GM12892 (cell line): ENCODE data around the gene DBX1. TPM values are rescaled to one million over a fixed set of nuclear protein-coding genes. Genes with fewer than 3 reads are reported as not detected.
"Not testable (repeated sequence)": the region's sequence is repeated elsewhere in the genome, so short reads cannot be mapped to it uniquely, and the experiment has no call there.

ENCODE experiments used
- DNase-seq: peaks from one replicate; pipeline ENCODE4 v3.0.0; 2011; ENCODE audit not compliant: insufficient read length
- FAIRE-seq: peaks from 2 replicates; lab custom pipeline; 2011; peaks lifted over from hg19 to GRCh38; lab: Jason Lieb, UNC
- POLR2A ChIP-seq: IDR thresholded peaks from 2 replicates; pipeline ENCODE4 v1.6.1; 2011; ENCODE audit warnings: low read depth, low read length, control low read depth
- POLR2AphosphoS5 ChIP-seq: IDR thresholded peaks from 2 replicates; pipeline ENCODE4 v1.6.1; 2011; ENCODE audit warnings: low read depth, low read length, control low read depth
- TAF1 ChIP-seq: IDR thresholded peaks from 2 replicates; pipeline ENCODE4 v1.6.1; 2011; ENCODE audit warnings: low read depth, mild to moderate bottlenecking, control low read depth, low read length, borderline replicate concordance
- polyA plus RNA-seq: library from polyadenylated mRNA; unstranded; fragments of >200 nt; gene quantifications from one replicate; pipeline ENCODE4 v1.2.1, GENCODE V29; 2012; ENCODE audit warnings: missing spikeins, inconsistent platforms; ENCODE audit not compliant: missing spikeins

DBX1 gene
- polyA plus RNA-seq = not detected

GRCh38 chr11:20160425-20161229 is at the start of gene DBX1:
Gene DBX1 (minus strand): TSS chr11:20160475. CDS start chr11:20160324, 151 bp downstream.
- no peak for FAIRE-seq
- TF ChIP-seq TAF1 (no peak), POLR2A (no peak), POLR2AphosphoS5 (no peak)

GRCh38 chr11:20208622-20209111 is 48.4 kb upstream of the DBX1 start:
- TF ChIP-seq TAF1 = no peak
- no peak for TF ChIP-seq POLR2A
- TF ChIP-seq POLR2AphosphoS5 = no peak
- DNase-seq (no peak), FAIRE-seq (no peak)

More at GRCh38 chr11:20160425-20161229, at the start of gene DBX1:
- no peak for DNase-seq

- TF ChIP-seq TAF1 (no peak), POLR2AphosphoS5 (no peak), POLR2A (no peak)
- FAIRE-seq (no peak), DNase-seq (no peak)
Observed at GRCh38 chr11:20207781-20208621, 47.7 kb upstream of the DBX1 start.

GRCh38 chr11:20205807-20206206 is 45.5 kb upstream of the DBX1 start:
- DNase-seq = no peak
- FAIRE-seq = no peak
- no peak for TF ChIP-seq POLR2A
- TF ChIP-seq POLR2AphosphoS5 = no peak
- no peak for TF ChIP-seq TAF1

GRCh38 chr11:20204681-20205080 is 44.4 kb upstream of the DBX1 start:
- DNase-seq = no peak
- no peak for FAIRE-seq
- TF ChIP-seq POLR2AphosphoS5 = no peak
- TF ChIP-seq POLR2A = no peak
- TF ChIP-seq TAF1 = no peak

- DNase-seq (no peak), FAIRE-seq (no peak)
- TF ChIP-seq TAF1 (no peak), POLR2A (no peak), POLR2AphosphoS5 (no peak)
Observed at GRCh38 chr11:20203831-20204230, 43.6 kb upstream of the DBX1 start.

GRCh38 chr11:20201231-20201630 is 41.0 kb upstream of the DBX1 start:
- no peak for FAIRE-seq
- TF ChIP-seq POLR2A (no peak), TAF1 (no peak), POLR2AphosphoS5 (no peak)
- no peak for DNase-seq

- FAIRE-seq, DNase-seq: not testable (repeated sequence)
Observed at GRCh38 chr11:20200331-20200955, 40.2 kb upstream of the DBX1 start.

GRCh38 chr11:20197881-20198280 is 37.6 kb upstream of the DBX1 start:
- FAIRE-seq (peak; percentile 80), DNase-seq (no peak)
- TF ChIP-seq POLR2A (no peak), POLR2AphosphoS5 (no peak), TAF1 (no peak)

- DNase-seq = no peak
- FAIRE-seq = no peak
- TF ChIP-seq TAF1 (no peak), POLR2AphosphoS5 (no peak), POLR2A (no peak)
Observed at GRCh38 chr11:20194470-20194869, 34.2 kb upstream of the DBX1 start.

- FAIRE-seq (no peak), DNase-seq (no peak)
- TF ChIP-seq POLR2A (no peak), TAF1 (no peak), POLR2AphosphoS5 (no peak)
Observed at GRCh38 chr11:20193307-20193706, 33.0 kb upstream of the DBX1 start.

- FAIRE-seq = no peak
- TF ChIP-seq TAF1 = no peak
- no peak for TF ChIP-seq POLR2A
- no peak for DNase-seq
Observed at GRCh38 chr11:20192641-20193040, 32.4 kb upstream of the DBX1 start.
